Liver (tissue), 9 donors: ENCODE results near the gene RPUSD4. TPM values are rescaled to one million over a fixed set of nuclear protein-coding genes. Genes with fewer than 3 reads are reported as not detected.

Experiments used
- DNase-seq: peaks from one replicate; pipeline ENCODE4 v3.0.0-alpha.2; 2017; ENCODE audit warnings: low spot score
- H3K27ac ChIP-seq, 2 donors: one replicate each; pipeline ENCODE4 v1.7.0; 2013; ENCODE audit warnings: inconsistent platforms in 2 of 2, low read length in 2 of 2, control low read depth in 1 of 2, low read depth in 1 of 2, mild to moderate bottlenecking in 1 of 2
- H3K27me3 ChIP-seq, 4 donors: one replicate each; pipeline versions ENCODE4 v1.6.1 to v1.7.0; 2013; ENCODE audit warnings: low read length in 3 of 4, inconsistent platforms in 1 of 4, mild to moderate bottlenecking in 1 of 4, moderate library complexity in 1 of 4; ENCODE audit not compliant: control insufficient read depth in 4 of 4, insufficient read depth in 4 of 4
- H3K36me3 ChIP-seq, 4 donors: one replicate each; pipeline versions ENCODE4 v1.6.1 to v1.7.0; 2013; ENCODE audit warnings: low read length in 3 of 4, mild to moderate bottlenecking in 3 of 4, low read depth in 1 of 4, moderate library complexity in 1 of 4; ENCODE audit not compliant: control insufficient read depth in 4 of 4, insufficient read depth in 3 of 4
- H3K4me1 ChIP-seq, 4 donors: one replicate each; pipeline versions ENCODE4 v1.6.1 to v1.7.0; 2013; ENCODE audit warnings: low read length in 3 of 4, mild to moderate bottlenecking in 3 of 4, moderate library complexity in 1 of 4; ENCODE audit not compliant: control insufficient read depth in 4 of 4, insufficient read depth in 4 of 4
- H3K4me3 ChIP-seq, 3 donors: one replicate each; pipeline versions ENCODE4 v1.6.1 to v1.7.0; 2013; ENCODE audit warnings: low read length in 3 of 3, control low read depth in 1 of 3, low read depth in 1 of 3, mild to moderate bottlenecking in 1 of 3
- H3K9ac ChIP-seq, 2 donors: one replicate each; pipeline ENCODE4 v1.7.0; 2013; ENCODE audit warnings: low read length in 2 of 2, mild to moderate bottlenecking in 2 of 2, moderate library complexity in 2 of 2, control low read depth in 1 of 2, low read depth in 1 of 2
- H3K9me3 ChIP-seq, 4 donors: one replicate each; pipeline versions ENCODE4 v1.6.1 to v1.7.0; 2013; ENCODE audit warnings: low read length in 3 of 4; ENCODE audit not compliant: control insufficient read depth in 4 of 4
- EGR1 ChIP-seq, 2 donors: IDR thresholded peaks; 2 replicates each; pipeline ENCODE4 v1.6.1; 2016 to 2018; ENCODE audit warnings: antibody characterized with exemption in 2 of 2, low read depth in 2 of 2
- FOXA1 ChIP-seq: IDR thresholded peaks from 2 replicates; pipeline ENCODE4 v1.6.1; 2016; ENCODE audit warnings: antibody characterized with exemption
- FOXA2 ChIP-seq: IDR thresholded peaks from 2 replicates; pipeline ENCODE4 v1.6.1; 2016; ENCODE audit warnings: antibody characterized with exemption
- GABPA ChIP-seq, 2 donors: IDR thresholded peaks in 1 of 2; conservative IDR thresholded peaks in 1 of 2; 2 replicates each; pipeline ENCODE4 v1.6.1; 2016; ENCODE audit warnings: antibody characterized with exemption in 2 of 2, mild to moderate bottlenecking in 1 of 2, moderate library complexity in 1 of 2
- HNF4A ChIP-seq, 2 donors: conservative IDR thresholded peaks; 2 replicates each; pipeline ENCODE4 v1.6.1; 2016; ENCODE audit warnings: antibody characterized with exemption in 2 of 2, mild to moderate bottlenecking in 2 of 2
- HNF4G ChIP-seq: IDR thresholded peaks from 2 replicates; pipeline ENCODE4 v1.6.1; 2016; ENCODE audit warnings: antibody characterized with exemption
- JUND ChIP-seq, 2 donors: IDR thresholded peaks; 2 replicates each; pipeline ENCODE4 v1.6.1; 2016; ENCODE audit warnings: antibody characterized with exemption in 2 of 2
- NR2F2 ChIP-seq: IDR thresholded peaks from 2 replicates; pipeline ENCODE4 v1.6.1; 2016; ENCODE audit warnings: antibody characterized with exemption
- RAD21 ChIP-seq, 2 donors: IDR thresholded peaks; 2 replicates each; pipeline ENCODE4 v1.6.1; 2016; ENCODE audit warnings: antibody characterized with exemption in 2 of 2, mild to moderate bottlenecking in 2 of 2
- RXRA ChIP-seq, 2 donors: IDR thresholded peaks; 2 replicates each; pipeline ENCODE4 v1.6.1; 2017 to 2018; ENCODE audit warnings: antibody characterized with exemption in 2 of 2, mild to moderate bottlenecking in 1 of 2
- SP1 ChIP-seq: IDR thresholded peaks from 2 replicates; pipeline ENCODE4 v1.6.1; 2018; ENCODE audit warnings: antibody characterized with exemption, mild to moderate bottlenecking
- TAF1 ChIP-seq: conservative IDR thresholded peaks from 2 replicates; pipeline ENCODE4 v1.6.1; 2016; ENCODE audit warnings: antibody characterized with exemption, mild to moderate bottlenecking
- YY1 ChIP-seq: IDR thresholded peaks from 2 replicates; pipeline ENCODE4 v1.6.1; 2016; ENCODE audit warnings: antibody characterized with exemption, mild to moderate bottlenecking
- WGBS: extraction: QIAGEN DNeasy Blood & Tissue Kit; methylation state at CpG from one replicate; pipeline ENCODE4 v1.1.7; 2013; 5-methylcytosine and 5-hydroxymethylcytosine counted together
- polyA plus RNA-seq, 2 donors: library from polyadenylated mRNA; stranded (reverse) in 1 of 2; unstranded in 1 of 2; fragments of 200-250 nt in 1 of 2; fragments of >200 nt in 1 of 2; fragmentation: Nextera tagmentation in 1 of 2; extraction: Ambion mirVana in 1 of 2; gene quantifications; one replicate each; pipeline versions ENCODE4 v1.2.1 to v1.2.3, GENCODE V29; 2013 to 2015
- total RNA-seq, 2 donors: library from RNA; depleted of rRNA; stranded (reverse); fragments of >200 nt; gene quantifications; one replicate each; pipeline ENCODE4 v1.2.3, GENCODE V29; 2014
- TF ChIP-seq, protein P1 (sequence below): IDR thresholded peaks from 2 replicates; pipeline ENCODE4 v1.6.1; 2016; ENCODE audit warnings: antibody characterized with exemption, mild to moderate bottlenecking
- TF ChIP-seq, protein P2 (sequence below): IDR thresholded peaks from 2 replicates; pipeline ENCODE4 v1.6.1; 2016; ENCODE audit warnings: antibody characterized with exemption
- TF ChIP-seq, protein P3 (sequence below): IDR thresholded peaks from 2 replicates; pipeline ENCODE4 v1.6.1; 2016; ENCODE audit warnings: antibody characterized with exemption
- TF ChIP-seq, protein P4 (sequence below): fragments of 150-350 bp; IDR thresholded peaks from 2 replicates; pipeline ENCODE4 v1.5.1; 2017; ENCODE audit warnings: improper control_type of control experiment, low read depth, low read length; ENCODE audit not compliant: missing input control
- TF ChIP-seq, protein P5 (sequence below): IDR thresholded peaks from 2 replicates; pipeline ENCODE4 v1.6.1; 2016; ENCODE audit warnings: antibody characterized with exemption
- donor health status: healthy.
- donor health status: healthy.
- donor health status: healthy.
- donor health status: healthy.
- donor health status: healthy.

The RPUSD4 gene
- total and polyA plus RNA-seq, 4 donors: 9.4 to 23.7 (median 17.2) TPM

DNA sequence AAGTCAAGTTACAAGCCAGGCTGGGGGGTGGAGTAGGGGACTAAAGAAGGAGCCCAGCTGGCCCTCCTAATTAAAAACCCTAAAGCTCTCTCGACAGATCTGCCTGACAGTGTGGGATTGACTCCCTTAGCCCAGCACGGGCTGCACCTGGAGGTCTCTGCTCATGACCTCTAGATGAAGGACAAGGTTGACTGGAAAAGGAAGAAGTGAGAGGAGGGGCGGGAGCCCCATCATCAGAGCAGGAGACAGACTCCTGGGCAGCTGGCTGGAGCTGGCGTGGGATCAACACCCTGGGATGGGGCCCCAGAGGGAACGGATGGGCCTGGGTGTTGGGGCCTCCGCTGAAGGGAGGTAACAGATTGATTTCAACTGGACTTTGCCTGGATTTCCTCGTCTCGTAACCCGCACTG is 46.1 kb downstream of the RPUSD4 start (continued):
- TF ChIP-seq, protein P1, sequence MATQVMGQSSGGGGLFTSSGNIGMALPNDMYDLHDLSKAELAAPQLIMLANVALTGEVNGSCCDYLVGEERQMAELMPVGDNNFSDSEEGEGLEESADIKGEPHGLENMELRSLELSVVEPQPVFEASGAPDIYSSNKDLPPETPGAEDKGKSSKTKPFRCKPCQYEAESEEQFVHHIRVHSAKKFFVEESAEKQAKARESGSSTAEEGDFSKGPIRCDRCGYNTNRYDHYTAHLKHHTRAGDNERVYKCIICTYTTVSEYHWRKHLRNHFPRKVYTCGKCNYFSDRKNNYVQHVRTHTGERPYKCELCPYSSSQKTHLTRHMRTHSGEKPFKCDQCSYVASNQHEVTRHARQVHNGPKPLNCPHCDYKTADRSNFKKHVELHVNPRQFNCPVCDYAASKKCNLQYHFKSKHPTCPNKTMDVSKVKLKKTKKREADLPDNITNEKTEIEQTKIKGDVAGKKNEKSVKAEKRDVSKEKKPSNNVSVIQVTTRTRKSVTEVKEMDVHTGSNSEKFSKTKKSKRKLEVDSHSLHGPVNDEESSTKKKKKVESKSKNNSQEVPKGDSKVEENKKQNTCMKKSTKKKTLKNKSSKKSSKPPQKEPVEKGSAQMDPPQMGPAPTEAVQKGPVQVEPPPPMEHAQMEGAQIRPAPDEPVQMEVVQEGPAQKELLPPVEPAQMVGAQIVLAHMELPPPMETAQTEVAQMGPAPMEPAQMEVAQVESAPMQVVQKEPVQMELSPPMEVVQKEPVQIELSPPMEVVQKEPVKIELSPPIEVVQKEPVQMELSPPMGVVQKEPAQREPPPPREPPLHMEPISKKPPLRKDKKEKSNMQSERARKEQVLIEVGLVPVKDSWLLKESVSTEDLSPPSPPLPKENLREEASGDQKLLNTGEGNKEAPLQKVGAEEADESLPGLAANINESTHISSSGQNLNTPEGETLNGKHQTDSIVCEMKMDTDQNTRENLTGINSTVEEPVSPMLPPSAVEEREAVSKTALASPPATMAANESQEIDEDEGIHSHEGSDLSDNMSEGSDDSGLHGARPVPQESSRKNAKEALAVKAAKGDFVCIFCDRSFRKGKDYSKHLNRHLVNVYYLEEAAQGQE: no peak
- TF ChIP-seq HNF4A (conservative IDR thresholded peaks at IDR 0.05) (no peak), RXRA (IDR thresholded peaks at IDR 0.05) (no peak)

DNA sequence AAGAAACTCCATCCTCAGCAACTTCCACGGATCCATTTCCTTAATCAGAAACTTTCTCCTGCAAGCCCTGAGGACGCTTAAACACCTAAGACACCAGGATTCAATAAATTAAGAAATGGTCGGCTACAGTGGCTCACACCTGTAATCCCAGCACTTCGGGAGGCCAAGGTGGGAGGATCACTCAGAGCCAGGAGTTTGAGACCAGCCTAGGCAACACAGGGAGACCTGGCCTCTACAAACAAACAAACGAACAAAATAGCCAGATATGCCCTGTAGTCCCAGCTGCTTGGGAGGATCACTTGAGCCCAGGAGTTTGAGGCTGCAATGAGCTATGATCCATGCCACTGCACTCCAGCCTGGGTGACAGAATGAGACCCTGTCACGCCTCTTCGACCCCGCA is 46.7 kb downstream of the RPUSD4 start:
- Histone ChIP-seq H3K27me3 (no peaks in the 10 kb centered on the region), H3K36me3 (no peaks in the 10 kb centered on the region), H3K4me3 (no peak overlapping the region), H3K9me3 (no peaks in the 10 kb centered on the region), H3K9ac (no peak overlapping the region), H3K4me1 (no peaks in the 10 kb centered on the region), H3K27ac (no peak overlapping the region)
- DNase-seq: no peak
- WGBS: 94% methylated on average over 8 of the region's 8 CpGs
- no peak for TF ChIP-seq FOXA2
- no peak for TF ChIP-seq YY1
- no peak for TF ChIP-seq FOXA1
- TF ChIP-seq, protein P2, sequence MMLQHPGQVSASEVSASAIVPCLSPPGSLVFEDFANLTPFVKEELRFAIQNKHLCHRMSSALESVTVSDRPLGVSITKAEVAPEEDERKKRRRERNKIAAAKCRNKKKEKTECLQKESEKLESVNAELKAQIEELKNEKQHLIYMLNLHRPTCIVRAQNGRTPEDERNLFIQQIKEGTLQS: no peak
- TF ChIP-seq, protein P3, sequence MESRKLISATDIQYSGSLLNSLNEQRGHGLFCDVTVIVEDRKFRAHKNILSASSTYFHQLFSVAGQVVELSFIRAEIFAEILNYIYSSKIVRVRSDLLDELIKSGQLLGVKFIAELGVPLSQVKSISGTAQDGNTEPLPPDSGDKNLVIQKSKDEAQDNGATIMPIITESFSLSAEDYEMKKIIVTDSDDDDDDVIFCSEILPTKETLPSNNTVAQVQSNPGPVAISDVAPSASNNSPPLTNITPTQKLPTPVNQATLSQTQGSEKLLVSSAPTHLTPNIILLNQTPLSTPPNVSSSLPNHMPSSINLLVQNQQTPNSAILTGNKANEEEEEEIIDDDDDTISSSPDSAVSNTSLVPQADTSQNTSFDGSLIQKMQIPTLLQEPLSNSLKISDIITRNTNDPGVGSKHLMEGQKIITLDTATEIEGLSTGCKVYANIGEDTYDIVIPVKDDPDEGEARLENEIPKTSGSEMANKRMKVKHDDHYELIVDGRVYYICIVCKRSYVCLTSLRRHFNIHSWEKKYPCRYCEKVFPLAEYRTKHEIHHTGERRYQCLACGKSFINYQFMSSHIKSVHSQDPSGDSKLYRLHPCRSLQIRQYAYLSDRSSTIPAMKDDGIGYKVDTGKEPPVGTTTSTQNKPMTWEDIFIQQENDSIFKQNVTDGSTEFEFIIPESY: no peak
- TF ChIP-seq, protein P1: no peak
- TF ChIP-seq EGR1 (IDR thresholded peaks at IDR 0.05; ENCODE audit: low read depth in 2 of 2): no peak
- TF ChIP-seq TAF1: no peak
- TF ChIP-seq NR2F2: no peak
- TF ChIP-seq, protein P4, sequence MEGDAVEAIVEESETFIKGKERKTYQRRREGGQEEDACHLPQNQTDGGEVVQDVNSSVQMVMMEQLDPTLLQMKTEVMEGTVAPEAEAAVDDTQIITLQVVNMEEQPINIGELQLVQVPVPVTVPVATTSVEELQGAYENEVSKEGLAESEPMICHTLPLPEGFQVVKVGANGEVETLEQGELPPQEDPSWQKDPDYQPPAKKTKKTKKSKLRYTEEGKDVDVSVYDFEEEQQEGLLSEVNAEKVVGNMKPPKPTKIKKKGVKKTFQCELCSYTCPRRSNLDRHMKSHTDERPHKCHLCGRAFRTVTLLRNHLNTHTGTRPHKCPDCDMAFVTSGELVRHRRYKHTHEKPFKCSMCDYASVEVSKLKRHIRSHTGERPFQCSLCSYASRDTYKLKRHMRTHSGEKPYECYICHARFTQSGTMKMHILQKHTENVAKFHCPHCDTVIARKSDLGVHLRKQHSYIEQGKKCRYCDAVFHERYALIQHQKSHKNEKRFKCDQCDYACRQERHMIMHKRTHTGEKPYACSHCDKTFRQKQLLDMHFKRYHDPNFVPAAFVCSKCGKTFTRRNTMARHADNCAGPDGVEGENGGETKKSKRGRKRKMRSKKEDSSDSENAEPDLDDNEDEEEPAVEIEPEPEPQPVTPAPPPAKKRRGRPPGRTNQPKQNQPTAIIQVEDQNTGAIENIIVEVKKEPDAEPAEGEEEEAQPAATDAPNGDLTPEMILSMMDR: no peak
- no peak for TF ChIP-seq JUND (IDR thresholded peaks at IDR 0.05)
- TF ChIP-seq SP1: no peak
- no peak for TF ChIP-seq RXRA (IDR thresholded peaks at IDR 0.05)
- TF ChIP-seq, protein P5, sequence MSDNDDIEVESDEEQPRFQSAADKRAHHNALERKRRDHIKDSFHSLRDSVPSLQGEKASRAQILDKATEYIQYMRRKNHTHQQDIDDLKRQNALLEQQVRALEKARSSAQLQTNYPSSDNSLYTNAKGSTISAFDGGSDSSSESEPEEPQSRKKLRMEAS: no peak
- TF ChIP-seq GABPA (IDR thresholded peaks at IDR 0.05 in 1 of 2, conservative IDR thresholded peaks at IDR 0.05 in 1 of 2): no peak
- TF ChIP-seq HNF4G: no peak
- no peak for TF ChIP-seq RAD21 (IDR thresholded peaks at IDR 0.05)
- TF ChIP-seq HNF4A (conservative IDR thresholded peaks at IDR 0.05): no peak
